GM18873 (cell line): Measurements from ENCODE around the gene NEK9.
"Not testable (repeated sequence)": the region's sequence is repeated elsewhere in the genome, so short reads cannot be mapped to it uniquely, and the experiment has no call there.

Source experiments
- ATAC-seq: cut with Tn5 transposase; IDR thresholded peaks from one replicate; pipeline ENCODE4 v1.9.1; 2021; ENCODE audit warnings: mild to moderate bottlenecking, moderate library complexity, moderate number of reproducible peaks; ENCODE audit not compliant: unreplicated experiment, low FRiP score

The NEK9 gene

GRCh38 chr14:75126679-75127473 is at the start of gene NEK9:
Gene NEK9, minus strand, starts transcription at chr14:75127048. Its CDS starts 127 bp downstream, at chr14:75126921.
- peak; percentile 74 for ATAC-seq

- peak; percentile 75 for ATAC-seq
These were observed 49.4 kb upstream of the NEK9 start, which contains the start of gene TMED10 for GRCh38 chr14:75176142-75176820. Gene TMED10, minus strand, starts transcription at chr14:75176612. Its CDS starts 33 bp downstream, at chr14:75176579.

- ATAC-seq, result peak; percentile 3
These were observed 48.9 kb upstream of the NEK9 start for GRCh38 chr14:75175677-75176141.

GRCh38 chr14:75174066-75174465 is 47.2 kb upstream of the NEK9 start:
- no peak for ATAC-seq

- no peak for ATAC-seq
These were observed 43.9 kb upstream of the NEK9 start for GRCh38 chr14:75170772-75171171.

- no peak for ATAC-seq
These were observed 41.9 kb upstream of the NEK9 start for GRCh38 chr14:75168586-75169335.

- no peak for ATAC-seq
These were observed 40.5 kb upstream of the NEK9 start for GRCh38 chr14:75167325-75167724.

GRCh38 chr14:75165586-75166391 is 38.9 kb upstream of the NEK9 start:
- no peak for ATAC-seq

GRCh38 chr14:75164809-75165208 is 38.0 kb upstream of the NEK9 start:
- no peak for ATAC-seq

- ATAC-seq, result no peak
These were observed 36.8 kb upstream of the NEK9 start for GRCh38 chr14:75163677-75164076.

- no peak for ATAC-seq
These were observed 35.8 kb upstream of the NEK9 start for GRCh38 chr14:75162631-75163030.

- ATAC-seq, result no peak
These were observed 32.2 kb upstream of the NEK9 start for GRCh38 chr14:75158843-75159614.

GRCh38 chr14:75156901-75157300 is 30.1 kb upstream of the NEK9 start:
- ATAC-seq, result no peak

GRCh38 chr14:75156111-75156510 is 29.3 kb upstream of the NEK9 start:
- ATAC-seq, result no peak

- ATAC-seq, result no peak
These were observed 28.3 kb upstream of the NEK9 start for GRCh38 chr14:75155169-75155568.

- ATAC-seq, result no peak
These were observed 26.4 kb upstream of the NEK9 start for GRCh38 chr14:75153295-75153694.

GRCh38 chr14:75151851-75152250 is 25.0 kb upstream of the NEK9 start:
- ATAC-seq, result no peak

- ATAC-seq, result not testable (repeated sequence)
These were observed 23.8 kb upstream of the NEK9 start for GRCh38 chr14:75150637-75151036.

GRCh38 chr14:75150150-75150549 is 23.3 kb upstream of the NEK9 start:
- ATAC-seq, result no peak
